Endothelial cell of umbilical vein (primary cell): ENCODE results near the gene TAS1R3. TPM values are rescaled to one million over a fixed set of nuclear protein-coding genes. Genes with fewer than 3 reads are reported as not detected.

Experiments used
- BruUV-seq: library from RNA; stranded (reverse); fragments of 400-500 nt; replicated peaks from 2 replicates; lab custom pipeline; 2021; lab: Mats Ljungman, UMichigan
- CTCF ChIA-PET: fragments of 300-600, 350-600 bp; sonication (Branson Sonifier 250); formaldehyde crosslinking; loops from one replicate; lab custom pipeline; 2021; ENCODE audit warnings: antibody characterized with exemption, inconsistent platforms; lab: Charles Lee
- POLR2A ChIA-PET: fragments of 300-600, 350-600 bp; sonication (Branson Sonifier 250); formaldehyde crosslinking; loops from one replicate; lab custom pipeline; 2021; ENCODE audit warnings: antibody characterized with exemption, inconsistent platforms; lab: Charles Lee
- DNase-seq: peaks from one replicate; pipeline ENCODE4 v3.0.0-alpha.2; 2011; ENCODE audit warnings: low read depth, low spot score
- FAIRE-seq: peaks from 2 replicates; lab custom pipeline; 2011; peaks lifted over from hg19 to GRCh38; lab: Jason Lieb, UNC
- H2AFZ ChIP-seq: 2 replicates; pipeline ENCODE4 v1.6.0; 2012; ENCODE audit warnings: low read depth, low read length, control low read depth, inconsistent platforms
- H3K27ac ChIP-seq: 2 replicates; pipeline ENCODE4 v1.5.1; 2011; ENCODE audit warnings: low read depth, mild to moderate bottlenecking, control low read depth, low read length, moderate library complexity; ENCODE audit not compliant: insufficient read depth
- H3K27me3 ChIP-seq, 2 experiments: 2 replicates each; pipeline versions ENCODE4 v1.6.0 to v1.6.1; 2011; ENCODE audit warnings: low read length in 2 of 2, mixed read lengths in 1 of 2; ENCODE audit not compliant: control insufficient read depth in 2 of 2, insufficient read depth in 2 of 2
- H3K36me3 ChIP-seq, 2 experiments: 2 replicates in 1 of 2; 3 replicates in 1 of 2; pipeline ENCODE4 v1.5.1; 2011; ENCODE audit warnings: low read length in 2 of 2, mild to moderate bottlenecking in 1 of 2, moderate library complexity in 1 of 2; ENCODE audit not compliant: control insufficient read depth in 2 of 2, insufficient read depth in 2 of 2; ENCODE audit errors: extremely low read depth in 1 of 2
- H3K4me1 ChIP-seq: 3 replicates; pipeline ENCODE4 v1.5.1; 2011; ENCODE audit warnings: mild to moderate bottlenecking, low read length; ENCODE audit not compliant: control insufficient read depth, insufficient read depth; ENCODE audit errors: extremely low read depth
- H3K4me2 ChIP-seq: 2 replicates; pipeline ENCODE4 v1.6.1; 2011; ENCODE audit warnings: low read length, control low read depth, mixed read lengths; ENCODE audit not compliant: insufficient read depth
- H3K4me3 ChIP-seq, 3 experiments: fragments of 200-600 bp in 1 of 3; sonication (generic), shearing (Covaris generic) in 1 of 3; replicated peaks in 1 of 3; 2 replicates each; pipeline ENCODE4 v1.5.1; 2011 to 2016; ENCODE audit warnings: control low read depth in 3 of 3, low read length in 3 of 3, mild to moderate bottlenecking in 2 of 3, inconsistent platforms in 1 of 3, low read depth in 1 of 3, moderate library complexity in 1 of 3; ENCODE audit not compliant: insufficient read depth in 1 of 3
- H3K79me2 ChIP-seq: 2 replicates; pipeline ENCODE4 v1.6.0; 2012; ENCODE audit warnings: low read length, inconsistent platforms; ENCODE audit not compliant: control insufficient read depth, insufficient read depth
- H3K9ac ChIP-seq: replicated peaks from 2 replicates; pipeline ENCODE3; 2011; ENCODE audit warnings: low read length, control low read depth; ENCODE audit not compliant: insufficient read depth; ENCODE audit errors: extremely low read depth
- H3K9me1 ChIP-seq: replicated peaks from 3 replicates; pipeline ENCODE4 v1.6.0; 2011; ENCODE audit warnings: mild to moderate bottlenecking, low read length; ENCODE audit not compliant: control insufficient read depth, insufficient read depth; ENCODE audit errors: extremely low read depth
- H3K9me3 ChIP-seq: replicated peaks from 2 replicates; pipeline ENCODE4 v1.5.1; 2012; ENCODE audit warnings: low read length, inconsistent platforms; ENCODE audit not compliant: control insufficient read depth, insufficient read depth
- H4K20me1 ChIP-seq: replicated peaks from 2 replicates; pipeline ENCODE3; 2011; ENCODE audit warnings: mild to moderate bottlenecking, low read length; ENCODE audit not compliant: control insufficient read depth, insufficient read depth; ENCODE audit errors: extremely low read depth
- EZH2 ChIP-seq: IDR thresholded peaks from 2 replicates; pipeline ENCODE4 v1.6.1; 2012; ENCODE audit warnings: borderline replicate concordance, low read depth, mild to moderate bottlenecking, moderate library complexity, low read length, inconsistent platforms; ENCODE audit not compliant: severe bottlenecking
- FOS ChIP-seq: IDR thresholded peaks from 2 replicates; pipeline ENCODE4 v1.6.1; 2011; ENCODE audit warnings: mild to moderate bottlenecking, low read length, moderate library complexity, borderline replicate concordance; ENCODE audit not compliant: insufficient read depth
- GATA2 ChIP-seq: IDR thresholded peaks from 2 replicates; pipeline ENCODE4 v1.7.0; 2011; ENCODE audit warnings: low read depth, mild to moderate bottlenecking, moderate library complexity, mixed read lengths, low read length; ENCODE audit not compliant: insufficient read length, insufficient read depth
- MAX ChIP-seq: IDR thresholded peaks from 2 replicates; pipeline ENCODE4 v1.6.1; 2011; ENCODE audit not compliant: insufficient read depth, insufficient read length
- dilution Hi-C: fragments of 300-500 bp; cut with MboI; formaldehyde crosslinking; loops from one replicate; pipeline ENCODE4 v1.15.0; 2019; ENCODE audit warnings: low sequenced_read_pairs; ENCODE audit not compliant: extremely low pct_ligation_motif_present
- intact Hi-C: fragments of 100-400 bp; cut with micrococcal nuclease; formaldehyde crosslinking; loops from one replicate; pipeline ENCODE4 v1.10.0; 2022
- polyA plus RNA-seq, 4 experiments: library from polyadenylated mRNA; depleted of rRNA in 3 of 4; stranded (reverse) in 3 of 4; unstranded in 1 of 4; fragments of >200 nt; gene quantifications; 2 replicates each; pipeline versions ENCODE4 v1.2.1 to v1.2.3, GENCODE V29; 2011 to 2012; ENCODE audit warnings: missing spikeins in 1 of 4
- total RNA-seq: library from RNA; stranded (reverse); gene quantifications from 2 replicates; pipeline ENCODE4 v1.2.3, GENCODE V29; 2021
- TF ChIP-seq, protein P1 (sequence below), 2 donors: IDR thresholded peaks; 1 replicate in 1 of 2; 2 replicates in 1 of 2; pipeline ENCODE4 v1.5.1; 2011; ENCODE audit warnings: low read length in 2 of 2, mild to moderate bottlenecking in 2 of 2, moderate library complexity in 2 of 2, control low read depth in 1 of 2, inconsistent platforms in 1 of 2, low read depth in 1 of 2; ENCODE audit not compliant: insufficient read depth in 1 of 2; ENCODE audit errors: extremely low read depth in 1 of 2

The TAS1R3 gene
- total and polyA plus RNA-seq, 2 donors (not counting 3 experiments of a cell fraction or from before 2014, with no cell fraction given): 0.26 to 0.38 TPM

GRCh38 chr1:1373051-1373814, 42.2 kb downstream of the TAS1R3 start:
- Histone ChIP-seq H3K4me2 (no peak overlapping the region), H3K27me3 (no peaks in the 10 kb centered on the region), H3K9me3 (no peaks in the 10 kb centered on the region), H2AFZ (no peak overlapping the region), H3K27ac (no peak overlapping the region), H3K9me1 (no peaks in the 10 kb centered on the region), H3K4me1 (peaks cover 13% of the 10 kb centered on the region), H3K36me3 (peaks cover 0 to 3% of the 10 kb centered on the region in 2 experiments), H3K4me3 (no peak overlapping the region), H3K9ac (no peak overlapping the region), H3K79me2 (peaks cover 19% of the 10 kb centered on the region), H4K20me1 (no peaks in the 10 kb centered on the region)
- ChIA-PET CTCF (interaction anchor here (0.8 to 2.4 kb wide), 10 partner anchors 11 to 251 kb away, joined by 3 to 9 read pairs (median 5); partner anchors contain the start of gene CCNL2), POLR2A (no interaction called here)
- FAIRE-seq (no peak), DNase-seq (no peak)
- dilution Hi-C loops (no loop called here), intact Hi-C loops (no loop called here)
- no TSS peak for BruUV-seq
- TF ChIP-seq MAX (no peak), EZH2 (no peak), GATA2 (no peak), FOS (no peak)
- TF ChIP-seq, protein P1, sequence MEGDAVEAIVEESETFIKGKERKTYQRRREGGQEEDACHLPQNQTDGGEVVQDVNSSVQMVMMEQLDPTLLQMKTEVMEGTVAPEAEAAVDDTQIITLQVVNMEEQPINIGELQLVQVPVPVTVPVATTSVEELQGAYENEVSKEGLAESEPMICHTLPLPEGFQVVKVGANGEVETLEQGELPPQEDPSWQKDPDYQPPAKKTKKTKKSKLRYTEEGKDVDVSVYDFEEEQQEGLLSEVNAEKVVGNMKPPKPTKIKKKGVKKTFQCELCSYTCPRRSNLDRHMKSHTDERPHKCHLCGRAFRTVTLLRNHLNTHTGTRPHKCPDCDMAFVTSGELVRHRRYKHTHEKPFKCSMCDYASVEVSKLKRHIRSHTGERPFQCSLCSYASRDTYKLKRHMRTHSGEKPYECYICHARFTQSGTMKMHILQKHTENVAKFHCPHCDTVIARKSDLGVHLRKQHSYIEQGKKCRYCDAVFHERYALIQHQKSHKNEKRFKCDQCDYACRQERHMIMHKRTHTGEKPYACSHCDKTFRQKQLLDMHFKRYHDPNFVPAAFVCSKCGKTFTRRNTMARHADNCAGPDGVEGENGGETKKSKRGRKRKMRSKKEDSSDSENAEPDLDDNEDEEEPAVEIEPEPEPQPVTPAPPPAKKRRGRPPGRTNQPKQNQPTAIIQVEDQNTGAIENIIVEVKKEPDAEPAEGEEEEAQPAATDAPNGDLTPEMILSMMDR (IDR thresholded peaks at IDR 0.05; ENCODE audit: extremely low read depth in 1 of 2, insufficient read depth in 1 of 2, low read depth in 1 of 2, low read length in 2 of 2): no peak
